DMS79 treated with DMSO at 0.1 percent for 48 hours (cell line): ENCODE measurements around the gene NLN.

Experiments used
- DNase-seq: peaks from one replicate; lab custom pipeline; 2025; lab: John Stamatoyannopoulos, UW

NLN gene

GRCh38 chr5:65873181-65873750 lies 151.3 kb downstream of the NLN start:
- no peak for DNase-seq

GRCh38 chr5:65874241-65874640 lies 152.2 kb downstream of the NLN start:
- no peak for DNase-seq

GRCh38 chr5:65876496-65876895 lies 154.5 kb downstream of the NLN start:
- no peak for DNase-seq

- no peak for DNase-seq
These were observed 155.0 kb downstream of the NLN start for GRCh38 chr5:65876970-65877369.
